Activated T-helper 1 cell treated with anti-CD3 and anti-CD28 coated beads, Interleukin-12 subunit alpha, Interleukin-12 subunit beta, Interleukin-2, Interleukin-4 antibody, amounts not matched to agents 30 ng/mL and 10 ng/mL and 1 ng/mL, durations not matched to agents 14 hours and 24 hours and 36 hours (primary cell): Measurements from ENCODE around the gene ABCC1. TPM values are rescaled to one million over a fixed set of nuclear protein-coding genes. Genes with fewer than 3 reads are reported as not detected.

Experiments
- DNase-seq: peaks from one replicate; pipeline ENCODE4 v3.0.0; 2021; ENCODE audit warnings: low spot score
- H3K27ac Mint-ChIP-seq: one replicate; pipeline ENCODE4 v1.8.0; 2021; ENCODE audit warnings: mild to moderate bottlenecking, mixed read lengths
- H3K27me3 Mint-ChIP-seq: one replicate; pipeline ENCODE4 v1.8.0; 2022; ENCODE audit warnings: mild to moderate bottlenecking, moderate library complexity, mixed read lengths; ENCODE audit not compliant: insufficient read depth
- H3K36me3 Mint-ChIP-seq: one replicate; pipeline ENCODE4 v1.8.0; 2021; ENCODE audit warnings: low read depth, mixed read lengths
- H3K4me1 Mint-ChIP-seq: one replicate; pipeline ENCODE4 v1.8.0; 2021; ENCODE audit warnings: low read depth, mixed read lengths
- H3K4me3 Mint-ChIP-seq: one replicate; pipeline ENCODE4 v1.8.0; 2021; ENCODE audit warnings: mild to moderate bottlenecking, moderate library complexity, mixed read lengths
- H3K9me3 Mint-ChIP-seq: one replicate; pipeline ENCODE4 v1.8.0; 2021; ENCODE audit warnings: mixed read lengths
- intact Hi-C: fragments of 100-400 bp; cut with micrococcal nuclease; formaldehyde crosslinking; loops from one replicate; pipeline ENCODE4 v1.15.1; 2024
- total RNA-seq: library from RNA; stranded (reverse); gene quantifications from 2 replicates; pipeline ENCODE4 v1.2.3, GENCODE V29; 2022

Gene ABCC1
- total RNA-seq, 1 donor from 2014 or later: 108 TPM

DNA sequence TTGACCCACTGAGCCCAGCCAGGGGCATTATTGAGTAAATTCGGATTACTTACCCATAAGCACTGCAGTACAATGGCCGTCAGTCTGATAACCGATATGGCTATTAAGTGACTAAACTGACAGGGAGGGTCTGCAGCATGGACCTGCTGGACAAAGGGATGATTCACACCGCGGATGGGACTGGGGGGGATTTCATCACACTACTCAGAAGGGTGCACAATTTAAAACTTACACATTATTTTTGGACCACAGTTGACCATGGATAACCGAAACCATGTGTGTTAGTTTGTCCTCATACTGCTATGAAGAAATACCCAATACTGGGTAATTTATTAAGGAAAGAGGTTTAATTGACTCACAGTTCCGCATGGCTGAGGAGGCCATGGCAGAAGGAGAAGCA is 167.4 kb downstream of the ABCC1 start:
- intact Hi-C loops: no loop called here
- no peak overlapping the region for H3K27ac Mint-ChIP-seq
- peaks cover 83% of the 10 kb centered on the region for H3K36me3 Mint-ChIP-seq
- no peak overlapping the region for H3K4me3 Mint-ChIP-seq
- H3K27me3 Mint-ChIP-seq: no peaks in the 10 kb centered on the region
- H3K9me3 Mint-ChIP-seq: peaks cover 19% of the 10 kb centered on the region
- no peak for DNase-seq
- H3K4me1 Mint-ChIP-seq: peaks cover 4% of the 10 kb centered on the region

DNA sequence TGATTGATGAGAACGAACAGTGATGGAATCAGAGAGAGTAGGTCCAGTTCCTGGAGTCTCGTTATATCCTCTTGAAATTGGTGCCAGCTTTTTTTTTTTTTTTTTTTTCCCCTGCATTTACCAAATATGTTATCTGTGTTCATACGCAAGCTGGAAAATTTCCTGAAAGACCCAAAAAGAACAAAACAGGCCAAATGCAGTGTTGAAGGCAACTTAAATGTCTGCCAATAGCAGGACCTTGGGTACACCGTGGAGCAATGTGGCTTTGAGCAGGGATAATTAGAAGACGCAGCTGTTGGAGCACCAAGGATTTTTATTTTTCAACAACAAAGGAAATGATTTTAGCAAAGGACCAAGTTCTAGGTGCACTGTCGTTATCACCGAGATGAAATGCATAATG is 168.9 kb downstream of the ABCC1 start:
- Mint-ChIP-seq H3K4me3 (no peak overlapping the region), H3K36me3 (peaks cover 87% of the 10 kb centered on the region), H3K4me1 (peaks cover 4% of the 10 kb centered on the region), H3K9me3 (peaks cover 19% of the 10 kb centered on the region), H3K27me3 (no peaks in the 10 kb centered on the region), H3K27ac (no peak overlapping the region)
- intact Hi-C loops: no loop called here
- DNase-seq: no peak

DNA sequence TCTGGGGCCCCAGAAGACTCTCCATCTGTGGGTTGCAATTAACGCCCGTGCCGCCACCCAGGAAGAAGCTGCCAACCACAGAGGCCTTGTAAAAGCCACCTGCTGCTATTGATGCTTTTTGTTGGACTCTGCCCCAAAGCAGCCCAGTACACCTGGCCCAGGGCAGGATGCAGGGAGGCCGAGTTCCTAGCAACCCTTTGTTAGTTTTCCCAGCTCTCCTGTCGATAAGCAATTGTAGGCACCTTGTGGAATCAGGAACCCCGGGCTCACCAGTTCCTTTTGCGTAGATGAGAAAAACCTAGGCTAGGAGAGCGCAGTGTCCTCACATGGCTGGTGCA is 170.6 kb downstream of the ABCC1 start:
- Mint-ChIP-seq H3K27me3 (no peaks in the 10 kb centered on the region), H3K27ac (no peak overlapping the region), H3K36me3 (peaks cover 89% of the 10 kb centered on the region), H3K4me1 (peaks cover 4% of the 10 kb centered on the region), H3K4me3 (no peak overlapping the region), H3K9me3 (peaks cover 30% of the 10 kb centered on the region)
- intact Hi-C loops: no loop called here
- no peak for DNase-seq

GRCh38 chr16:16120382-16121184 is 171.2 kb downstream of the ABCC1 start:
- Mint-ChIP-seq H3K9me3 (peaks cover 30% of the 10 kb centered on the region), H3K27me3 (no peaks in the 10 kb centered on the region), H3K4me3 (no peak overlapping the region), H3K4me1 (peaks cover 4% of the 10 kb centered on the region), H3K27ac (no peak overlapping the region), H3K36me3 (peaks cover 89% of the 10 kb centered on the region)
- intact Hi-C loops: no loop called here
- no peak for DNase-seq

DNA sequence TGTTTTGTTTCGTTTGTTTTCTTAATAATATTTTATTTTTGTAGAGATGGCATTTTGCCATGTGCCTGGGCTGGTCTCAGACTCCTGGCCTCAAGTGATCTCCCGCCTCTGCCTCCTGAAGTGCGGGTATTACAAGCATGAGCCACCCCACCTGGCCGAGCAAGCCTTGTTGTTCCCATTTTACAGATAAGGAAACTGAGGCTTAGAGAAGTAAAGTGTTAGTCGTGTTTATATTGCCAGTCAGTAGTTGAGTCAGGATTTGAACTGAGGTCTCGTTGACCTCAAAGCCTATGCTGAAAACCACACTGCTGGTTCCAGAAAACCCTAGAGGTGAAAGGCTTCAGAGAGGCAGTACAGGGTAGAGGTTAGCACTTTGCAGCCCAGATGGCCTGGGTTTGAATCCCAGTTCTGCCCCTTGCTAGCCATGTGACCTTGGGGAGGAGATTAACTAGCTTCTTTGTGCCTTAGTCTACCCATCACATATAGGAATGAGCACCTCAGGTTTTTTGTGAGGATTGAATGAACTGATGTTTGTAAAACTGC is 171.8 kb downstream of the ABCC1 start:
- Mint-ChIP-seq H3K9me3 (peaks cover 33% of the 10 kb centered on the region), H3K27ac (no peak overlapping the region), H3K4me1 (peaks cover 4% of the 10 kb centered on the region), H3K36me3 (peaks cover 90% of the 10 kb centered on the region), H3K27me3 (no peaks in the 10 kb centered on the region), H3K4me3 (no peak overlapping the region)
- no peak for DNase-seq
- intact Hi-C loops: no loop called here

GRCh38 chr16:16122264-16122663 is 172.8 kb downstream of the ABCC1 start:
- peaks cover 8% of the 10 kb centered on the region for H3K4me1 Mint-ChIP-seq
- H3K27me3 Mint-ChIP-seq: no peaks in the 10 kb centered on the region
- H3K36me3 Mint-ChIP-seq: peaks cover 89% of the 10 kb centered on the region
- no peak overlapping the region for H3K4me3 Mint-ChIP-seq
- H3K27ac Mint-ChIP-seq: no peak overlapping the region
- DNase-seq: no peak
- H3K9me3 Mint-ChIP-seq: peaks cover 26% of the 10 kb centered on the region
- intact Hi-C loops: no loop called here

DNA sequence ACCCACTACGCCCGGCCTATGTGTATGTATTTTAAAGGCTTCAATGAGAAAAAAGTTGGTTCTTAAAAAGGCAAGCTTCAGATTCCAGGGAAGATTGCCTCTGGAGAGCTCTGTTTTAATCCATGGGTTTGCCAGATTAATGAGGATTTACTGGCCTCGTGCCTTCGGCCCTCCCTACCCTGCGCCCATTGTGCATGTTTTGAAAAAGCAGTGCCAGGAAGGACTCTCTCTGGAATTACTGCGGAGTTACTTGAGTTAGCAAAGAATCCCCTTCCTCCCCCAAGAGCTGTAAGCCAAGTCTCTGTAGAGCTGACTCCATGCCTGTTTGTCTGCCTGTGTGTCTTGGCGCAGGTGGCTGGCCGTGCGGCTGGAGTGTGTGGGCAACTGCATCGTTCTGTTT is 175.0 kb downstream of the ABCC1 start:
- H3K36me3 Mint-ChIP-seq: peaks cover 78% of the 10 kb centered on the region
- intact Hi-C loops: no loop called here
- H3K9me3 Mint-ChIP-seq: peaks cover 14% of the 10 kb centered on the region
- H3K4me1 Mint-ChIP-seq: peaks cover 12% of the 10 kb centered on the region
- no peak overlapping the region for H3K27ac Mint-ChIP-seq
- no peak for DNase-seq
- H3K27me3 Mint-ChIP-seq: no peaks in the 10 kb centered on the region
- H3K4me3 Mint-ChIP-seq: no peak overlapping the region

DNA sequence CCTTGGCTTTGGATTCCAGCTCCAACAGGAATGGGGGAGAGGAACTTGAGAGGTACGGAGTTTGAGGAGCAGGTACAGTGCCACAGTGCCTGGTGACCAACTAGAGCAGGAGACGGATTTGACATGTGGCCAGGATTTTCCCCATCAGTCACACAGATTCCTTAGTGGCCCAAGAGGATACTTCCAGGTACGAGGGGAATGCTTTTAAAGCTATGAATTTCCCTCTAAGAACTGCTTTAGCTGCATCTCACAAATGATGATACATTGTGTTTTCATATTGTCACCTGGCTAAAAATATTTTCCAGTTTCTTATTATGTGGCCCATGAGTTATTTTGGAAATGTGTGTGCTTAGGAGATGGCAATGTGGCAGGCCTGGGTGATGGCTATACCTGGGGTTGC is 175.6 kb downstream of the ABCC1 start:
- intact Hi-C loops: loop anchor here (5.0 kb wide), 2 partner anchors 63 to 78 kb away; no protein-coding TSS in a partner anchor
- Mint-ChIP-seq H3K4me1 (peaks cover 12% of the 10 kb centered on the region), H3K4me3 (no peak overlapping the region), H3K27ac (no peak overlapping the region), H3K36me3 (peaks cover 73% of the 10 kb centered on the region), H3K9me3 (peaks cover 14% of the 10 kb centered on the region), H3K27me3 (no peaks in the 10 kb centered on the region)
- DNase-seq: no peak

- DNase-seq: no peak
- H3K4me1 Mint-ChIP-seq: peaks cover 8% of the 10 kb centered on the region
- H3K9me3 Mint-ChIP-seq: peaks cover 14% of the 10 kb centered on the region
- peaks cover 65% of the 10 kb centered on the region for H3K36me3 Mint-ChIP-seq
- intact Hi-C loops: loop anchor here (1.0 to 5.0 kb wide), 6 partner anchors 65 to 361 kb away; no protein-coding TSS in a partner anchor
- no peaks in the 10 kb centered on the region for H3K27me3 Mint-ChIP-seq
- H3K27ac Mint-ChIP-seq: peak overlapping the region; percentile 68
- H3K4me3 Mint-ChIP-seq: no peak overlapping the region
Observed at GRCh38 chr16:16126896-16127295, 177.5 kb downstream of the ABCC1 start.

GRCh38 chr16:16127469-16128116 is 178.2 kb downstream of the ABCC1 start:
- Mint-ChIP-seq H3K36me3 (peaks cover 61% of the 10 kb centered on the region), H3K4me3 (no peak overlapping the region), H3K4me1 (peaks cover 8% of the 10 kb centered on the region), H3K27ac (peak overlapping the region; percentile 68), H3K27me3 (no peaks in the 10 kb centered on the region), H3K9me3 (peaks cover 14% of the 10 kb centered on the region)
- intact Hi-C loops: loop anchor here (1.0 to 5.0 kb wide), 6 partner anchors 65 to 361 kb away; no protein-coding TSS in a partner anchor
- peak; percentile 60 for DNase-seq

DNA sequence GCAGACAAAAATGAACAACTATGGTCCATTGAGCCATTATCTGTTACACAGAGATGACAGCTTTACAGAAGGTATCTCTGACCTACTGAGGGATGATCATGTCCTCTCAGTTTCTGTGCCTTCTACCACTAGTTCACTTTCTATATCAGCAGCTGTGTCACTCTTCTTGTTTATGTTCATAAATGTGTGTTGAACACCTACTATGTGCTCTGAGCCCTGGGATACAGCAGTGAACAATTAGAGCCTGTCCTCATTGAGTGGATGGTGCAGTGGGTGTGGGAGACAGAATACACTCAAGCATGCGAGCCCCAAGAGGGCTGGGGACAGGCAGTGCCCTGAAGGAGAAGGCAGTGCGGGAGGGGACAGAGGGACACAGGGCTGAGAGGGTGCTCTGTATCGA is 181.8 kb downstream of the ABCC1 start:
- no peak overlapping the region for H3K27ac Mint-ChIP-seq
- intact Hi-C loops: no loop called here
- no peaks in the 10 kb centered on the region for H3K27me3 Mint-ChIP-seq
- DNase-seq: no peak
- H3K36me3 Mint-ChIP-seq: peaks cover 51% of the 10 kb centered on the region
- H3K4me1 Mint-ChIP-seq: peaks cover 8% of the 10 kb centered on the region
- no peaks in the 10 kb centered on the region for H3K9me3 Mint-ChIP-seq
- H3K4me3 Mint-ChIP-seq: no peak overlapping the region

DNA sequence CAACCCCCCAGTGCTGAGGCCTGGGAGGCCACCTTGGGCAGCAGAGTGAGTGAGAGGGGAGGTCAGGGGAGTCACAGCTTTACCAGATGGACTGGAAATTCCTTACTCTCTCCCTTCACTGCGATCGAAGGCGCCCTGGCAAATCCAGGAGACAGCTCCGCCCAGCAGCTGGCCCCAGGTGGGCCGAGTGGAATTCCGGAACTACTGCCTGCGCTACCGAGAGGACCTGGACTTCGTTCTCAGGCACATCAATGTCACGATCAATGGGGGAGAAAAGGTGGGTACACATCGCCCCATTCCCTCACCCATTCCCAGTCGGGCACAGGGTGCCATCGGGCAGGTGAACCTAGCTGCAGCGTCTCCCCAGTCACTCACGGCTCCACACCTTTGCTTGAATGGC is 182.2 kb downstream of the ABCC1 start:
- Mint-ChIP-seq H3K4me3 (no peak overlapping the region), H3K4me1 (peaks cover 8% of the 10 kb centered on the region), H3K27ac (no peak overlapping the region), H3K36me3 (peaks cover 47% of the 10 kb centered on the region), H3K27me3 (no peaks in the 10 kb centered on the region), H3K9me3 (no peaks in the 10 kb centered on the region)
- no peak for DNase-seq
- intact Hi-C loops: no loop called here

GRCh38 chr16:16133943-16134604 is 184.7 kb downstream of the ABCC1 start:
- intact Hi-C loops: no loop called here
- no peaks in the 10 kb centered on the region for H3K9me3 Mint-ChIP-seq
- no peak for DNase-seq
- no peak overlapping the region for H3K4me3 Mint-ChIP-seq
- H3K27ac Mint-ChIP-seq: no peak overlapping the region
- no peaks in the 10 kb centered on the region for H3K27me3 Mint-ChIP-seq
- H3K4me1 Mint-ChIP-seq: no peaks in the 10 kb centered on the region
- H3K36me3 Mint-ChIP-seq: peaks cover 39% of the 10 kb centered on the region
